Measurements from ENCODE around the gene RNU5B-1. TPM values are rescaled to one million over a fixed set of nuclear protein-coding genes. Genes with fewer than 3 reads are reported as not detected.

RNU5B-1 gene
- total and polyA plus RNA-seq, 2 of the 4 experiments (the other 2 are of a cell fraction), result not detected

Small RNA genes within 50 kb of the gene (microRNA-seq; reads per million reads assigned to microRNA genes)
- 11.4 reads per million, percentile 20 among the genes with 10 or more reads in this experiment for gene RNU5A-1 (ENCODE audit: insufficient read depth, insufficient read length)
- gene RNU5B-1 (ENCODE audit: insufficient read depth, insufficient read length), result 24.8 reads per million, percentile 60 among the genes with 10 or more reads in this experiment
- gene SNORA24B (ENCODE audit: insufficient read depth, insufficient read length), result not detected

Small RNA genes within 50 kb of the gene (small RNA-seq; reads per million reads assigned to genes)
- gene RNU5A-1 (272 to 27,018 (median 553) reads per million in 5 experiments), gene RNU5B-1 (311 to 17,201 (median 639) reads per million in 5 experiments), gene SNORA24B (0 to 62.6 (median 0.61) reads per million in 5 experiments)

Other genes starting within 250 kb of the RNU5B-1 start
- gene RASL12, start 236.7 kb upstream of the RNU5B-1 start, total RNA-seq (2012; rRNA removed), result under 0.01 and 0.18 TPM in 2 replicates
- 0.19 and 0.22 TPM in 2 replicates for gene RASL12, start 236.7 kb upstream of the RNU5B-1 start, polyA plus RNA-seq (2012; rRNA removed)
- gene KBTBD13, start 227.9 kb upstream of the RNU5B-1 start, total RNA-seq (2012; rRNA removed), result not detected in 2 replicates
- not detected in 2 replicates for gene KBTBD13, start 227.9 kb upstream of the RNU5B-1 start, polyA plus RNA-seq (2012; rRNA removed)
- gene UBAP1L, start 189.5 kb upstream of the RNU5B-1 start, total RNA-seq (2012; rRNA removed), result 0.28 and 0.36 TPM in 2 replicates
- 1.1 TPM in 2 replicates for gene UBAP1L, start 189.5 kb upstream of the RNU5B-1 start, polyA plus RNA-seq (2012; rRNA removed)
- gene PDCD7, start 170.9 kb upstream of the RNU5B-1 start, total RNA-seq (2012; rRNA removed), result 4.7 and 8.1 TPM in 2 replicates
- gene PDCD7, start 170.9 kb upstream of the RNU5B-1 start, polyA plus RNA-seq (2012; rRNA removed), result 8.1 and 12.3 TPM in 2 replicates
- gene CLPX, start 119.3 kb upstream of the RNU5B-1 start, total RNA-seq (2012; rRNA removed), result 25.8 and 29.4 TPM in 2 replicates
- 21.5 and 26.9 TPM in 2 replicates for gene CLPX, start 119.3 kb upstream of the RNU5B-1 start, polyA plus RNA-seq (2012; rRNA removed)
- under 0.01 TPM in 1 of 2 replicates, not detected in the other for gene CILP, start 93.2 kb upstream of the RNU5B-1 start, total RNA-seq (2012; rRNA removed)
- 0.01 and 0.02 TPM in 2 replicates for gene CILP, start 93.2 kb upstream of the RNU5B-1 start, polyA plus RNA-seq (2012; rRNA removed)
- 1.3 and 1.7 TPM in 2 replicates for gene PARP16, start 17.8 kb upstream of the RNU5B-1 start, total RNA-seq (2012; rRNA removed)
- gene PARP16, start 17.8 kb upstream of the RNU5B-1 start, polyA plus RNA-seq (2012; rRNA removed), result 4.1 and 5.0 TPM in 2 replicates
- not detected in 2 replicates for gene RNU5A-1, start 8.6 kb upstream of the RNU5B-1 start, total RNA-seq (2012; rRNA removed)
- gene RNU5A-1, start 8.6 kb upstream of the RNU5B-1 start, polyA plus RNA-seq (2012; rRNA removed), result not detected in 2 replicates
- gene IGDCC3, start 73.3 kb downstream of the RNU5B-1 start, total RNA-seq (2012; rRNA removed), result under 0.01 and 0.18 TPM in 2 replicates
- gene IGDCC3, start 73.3 kb downstream of the RNU5B-1 start, polyA plus RNA-seq (2012; rRNA removed), result 0.19 and 0.32 TPM in 2 replicates
- gene IGDCC4, start 118.3 kb downstream of the RNU5B-1 start, total RNA-seq (2012; rRNA removed), result 0.54 and 0.56 TPM in 2 replicates
- 2.3 and 2.7 TPM in 2 replicates for gene IGDCC4, start 118.3 kb downstream of the RNU5B-1 start, polyA plus RNA-seq (2012; rRNA removed)
- 29.4 and 35.6 TPM in 2 replicates for gene DPP8, start 213.0 kb downstream of the RNU5B-1 start, total RNA-seq (2012; rRNA removed)
- 10.1 and 10.7 TPM in 2 replicates for gene DPP8, start 213.0 kb downstream of the RNU5B-1 start, polyA plus RNA-seq (2012; rRNA removed)
- gene HACD3, start 225.8 kb downstream of the RNU5B-1 start, total RNA-seq (2012; rRNA removed), result 131 and 169 TPM in 2 replicates
- gene HACD3, start 225.8 kb downstream of the RNU5B-1 start, polyA plus RNA-seq (2012; rRNA removed), result 56.7 and 60.9 TPM in 2 replicates